Upper lobe of left lung (tissue), 6 donors: Measurements from ENCODE around the gene CGREF1. TPM values are rescaled to one million over a fixed set of nuclear protein-coding genes. Genes with fewer than 3 reads are reported as not detected.

Source experiments
- ATAC-seq, 2 donors: fragments of 200-7000 bp; cut with Tn5 transposase; one replicate each; pipeline ENCODE4 v1.9.1; 2022; ENCODE audit warnings: mild to moderate bottlenecking in 2 of 2, moderate library complexity in 2 of 2; ENCODE audit not compliant: low FRiP score in 2 of 2
- DNase-seq, 2 donors: peaks; one replicate each; pipeline ENCODE4 v3.0.0-alpha.2; 2019 to 2020
- H3K27ac ChIP-seq, 4 donors: fragments of 200-600 bp; sonication (generic); one replicate each; pipeline ENCODE4 v1.5.1; 2016 to 2019
- H3K27me3 ChIP-seq, 4 donors: fragments of 200-600 bp; sonication (generic); one replicate each; pipeline ENCODE4 v1.5.1; 2017 to 2019
- H3K36me3 ChIP-seq, 4 donors: fragments of 200-600 bp; sonication (generic); one replicate each; pipeline ENCODE4 v1.5.1; 2016 to 2019
- H3K4me1 ChIP-seq, 4 donors: fragments of 200-600 bp; sonication (generic); one replicate each; pipeline ENCODE4 v1.5.1; 2018 to 2019
- H3K4me3 ChIP-seq, 4 donors: fragments of 200-600 bp; sonication (generic); one replicate each; pipeline ENCODE4 v1.5.1; 2017 to 2019; ENCODE audit warnings: mild to moderate bottlenecking in 2 of 4, moderate library complexity in 1 of 4
- H3K9me3 ChIP-seq, 4 donors: fragments of 200-600 bp; sonication (generic); one replicate each; pipeline ENCODE4 v1.5.1; 2018 to 2019
- EP300 ChIP-seq, 4 donors: sonication (generic); formaldehyde crosslinking; IDR thresholded peaks; one replicate each; pipeline ENCODE4 v1.5.1; 2017; ENCODE audit warnings: antibody characterized with exemption in 4 of 4, control low read depth in 2 of 4
- POLR2A ChIP-seq, 4 donors: fragments of 450-650 bp; IDR thresholded peaks; one replicate each; pipeline ENCODE4 v1.5.1; 2016 to 2017; ENCODE audit warnings: antibody characterized with exemption in 4 of 4, mild to moderate bottlenecking in 2 of 4
- POLR2AphosphoS5 ChIP-seq, 2 donors: sonication (generic); formaldehyde crosslinking; IDR thresholded peaks; one replicate each; pipeline ENCODE4 v1.5.1; 2017; ENCODE audit warnings: antibody characterized with exemption in 2 of 2
- WGBS, 2 donors: methylation state at CpG; one replicate each; pipeline ENCODE4 v1.1.5; 2017 to 2018; 5-methylcytosine and 5-hydroxymethylcytosine counted together
- total RNA-seq, 6 donors: library from RNA; depleted of rRNA in 4 of 6; stranded (reverse); fragments of >200 nt in 4 of 6; gene quantifications; one replicate each; pipeline versions ENCODE4 v1.1.0 to v1.2.1, GENCODE V29; 2016 to 2021
- TF ChIP-seq, protein P1 (sequence below), 6 experiments: fragments of 450-650 bp in 4 of 6; fragments of 200-600 bp in 2 of 6; sonication (generic) in 2 of 6; IDR thresholded peaks; one replicate each; pipeline ENCODE4 v1.5.1; 2016 to 2019; ENCODE audit warnings: antibody characterized with exemption in 6 of 6
- donor health status: DM: no; HTN: no; CAD: no; lungs with moderate emphysema.
- donor health status: DM: no; HTN: yes; CAD: no; lungs with severe emphysema.

Gene CGREF1
- total RNA-seq, 6 donors from 2014 or later = 0.79 to 1.2 (median 1.0) TPM; not detected in 3

DNA sequence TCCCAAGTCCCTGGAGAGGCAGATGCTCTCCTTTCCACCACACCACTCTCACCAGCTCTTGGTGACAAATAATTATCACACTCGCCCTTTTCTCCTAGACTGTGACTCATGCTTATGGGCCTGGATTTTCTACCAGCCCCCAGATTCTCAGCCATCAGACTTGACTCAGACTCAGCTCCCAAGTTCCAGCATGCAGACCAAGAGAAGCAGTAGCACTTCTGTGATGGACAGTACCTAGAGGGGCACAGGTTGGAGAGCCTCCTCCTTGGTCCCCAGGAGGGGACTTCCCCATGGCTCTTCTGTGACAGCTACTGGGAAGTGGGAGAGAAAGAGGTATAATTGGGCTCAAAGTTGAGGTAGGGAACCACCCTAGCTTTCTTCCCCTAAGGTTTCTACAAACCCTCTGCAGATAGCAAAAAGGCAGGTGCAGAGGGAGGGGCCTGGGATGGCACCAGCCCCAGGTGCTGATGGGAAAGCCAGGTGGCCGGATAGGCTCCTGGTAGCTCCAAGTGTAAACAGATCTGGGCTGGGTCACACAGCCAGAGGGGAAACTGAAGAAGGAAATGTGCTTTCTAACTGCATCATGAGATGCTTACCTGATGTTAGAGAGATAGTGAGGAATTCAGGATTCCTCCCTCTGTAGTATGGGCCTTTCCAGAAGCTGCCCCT lies 34.0 kb upstream of the CGREF1 start:
- Histone ChIP-seq H3K4me1 (no peaks in the 10 kb centered on the region), H3K4me3 (no peak overlapping the region), H3K9me3 (no peaks in the 10 kb centered on the region), H3K27me3 (no peaks in the 10 kb centered on the region), H3K36me3 (no peaks in the 10 kb centered on the region), H3K27ac (no peak overlapping the region)
- WGBS, 2 donors = 79 to 80% methylated on average over 2 of the region's 2 CpGs
- DNase-seq = no peak
- TF ChIP-seq EP300 (IDR thresholded peaks at IDR 0.05) (no peak), POLR2A (IDR thresholded peaks at IDR 0.05) (no peak), POLR2AphosphoS5 (IDR thresholded peaks at IDR 0.05) (no peak)
- TF ChIP-seq, protein P1, sequence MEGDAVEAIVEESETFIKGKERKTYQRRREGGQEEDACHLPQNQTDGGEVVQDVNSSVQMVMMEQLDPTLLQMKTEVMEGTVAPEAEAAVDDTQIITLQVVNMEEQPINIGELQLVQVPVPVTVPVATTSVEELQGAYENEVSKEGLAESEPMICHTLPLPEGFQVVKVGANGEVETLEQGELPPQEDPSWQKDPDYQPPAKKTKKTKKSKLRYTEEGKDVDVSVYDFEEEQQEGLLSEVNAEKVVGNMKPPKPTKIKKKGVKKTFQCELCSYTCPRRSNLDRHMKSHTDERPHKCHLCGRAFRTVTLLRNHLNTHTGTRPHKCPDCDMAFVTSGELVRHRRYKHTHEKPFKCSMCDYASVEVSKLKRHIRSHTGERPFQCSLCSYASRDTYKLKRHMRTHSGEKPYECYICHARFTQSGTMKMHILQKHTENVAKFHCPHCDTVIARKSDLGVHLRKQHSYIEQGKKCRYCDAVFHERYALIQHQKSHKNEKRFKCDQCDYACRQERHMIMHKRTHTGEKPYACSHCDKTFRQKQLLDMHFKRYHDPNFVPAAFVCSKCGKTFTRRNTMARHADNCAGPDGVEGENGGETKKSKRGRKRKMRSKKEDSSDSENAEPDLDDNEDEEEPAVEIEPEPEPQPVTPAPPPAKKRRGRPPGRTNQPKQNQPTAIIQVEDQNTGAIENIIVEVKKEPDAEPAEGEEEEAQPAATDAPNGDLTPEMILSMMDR (IDR thresholded peaks at IDR 0.05) = no peak
- no peak for ATAC-seq

DNA sequence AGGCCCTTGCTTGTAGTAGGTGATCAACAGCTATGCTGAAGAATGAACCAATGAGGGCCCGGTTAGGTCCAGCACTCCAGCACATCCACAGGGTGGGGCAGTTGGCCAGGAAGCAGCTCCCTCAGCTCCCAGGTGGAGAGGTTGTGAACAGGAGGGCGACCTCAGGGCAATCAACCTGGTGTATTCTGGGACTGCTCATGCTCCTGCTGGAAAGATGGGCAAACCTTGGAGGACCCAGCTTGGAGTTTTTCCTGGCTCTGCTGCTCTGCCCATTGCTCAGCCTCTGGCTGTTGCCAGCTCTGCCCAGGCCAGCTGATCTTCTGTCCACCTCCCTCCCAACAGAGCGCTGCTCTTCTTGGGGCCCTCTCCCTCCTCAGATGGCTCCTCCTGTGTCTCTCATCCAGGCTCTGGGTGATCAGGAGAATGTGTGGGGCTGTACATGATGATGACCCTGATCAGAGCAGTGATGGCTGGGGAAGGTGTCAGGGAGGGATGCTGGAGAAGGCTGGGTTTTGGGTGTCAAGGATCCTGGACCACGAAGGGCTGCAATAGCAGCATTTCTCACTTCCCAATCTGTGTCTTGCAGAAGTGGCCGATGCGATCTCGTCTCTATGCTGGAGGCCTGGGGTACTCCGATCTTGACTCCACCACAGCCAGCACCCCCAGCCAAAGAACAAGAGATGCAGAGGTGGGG lies 33.3 kb upstream of the CGREF1 start:
- H3K36me3 ChIP-seq = no peaks in the 10 kb centered on the region
- DNase-seq = no peak
- H3K4me3 ChIP-seq = no peak overlapping the region
- WGBS, 2 donors = 74 to 88% methylated on average over 8 of the region's 8 CpGs
- no peaks in the 10 kb centered on the region for H3K27me3 ChIP-seq
- H3K4me1 ChIP-seq = no peaks in the 10 kb centered on the region
- no peak for TF ChIP-seq POLR2A (IDR thresholded peaks at IDR 0.05)
- TF ChIP-seq, protein P1 (IDR thresholded peaks at IDR 0.05) = no peak
- no peak for TF ChIP-seq POLR2AphosphoS5 (IDR thresholded peaks at IDR 0.05)
- TF ChIP-seq EP300 (IDR thresholded peaks at IDR 0.05) = no peak
- no peaks in the 10 kb centered on the region for H3K9me3 ChIP-seq
- H3K27ac ChIP-seq = no peak overlapping the region
- ATAC-seq = no peak

DNA sequence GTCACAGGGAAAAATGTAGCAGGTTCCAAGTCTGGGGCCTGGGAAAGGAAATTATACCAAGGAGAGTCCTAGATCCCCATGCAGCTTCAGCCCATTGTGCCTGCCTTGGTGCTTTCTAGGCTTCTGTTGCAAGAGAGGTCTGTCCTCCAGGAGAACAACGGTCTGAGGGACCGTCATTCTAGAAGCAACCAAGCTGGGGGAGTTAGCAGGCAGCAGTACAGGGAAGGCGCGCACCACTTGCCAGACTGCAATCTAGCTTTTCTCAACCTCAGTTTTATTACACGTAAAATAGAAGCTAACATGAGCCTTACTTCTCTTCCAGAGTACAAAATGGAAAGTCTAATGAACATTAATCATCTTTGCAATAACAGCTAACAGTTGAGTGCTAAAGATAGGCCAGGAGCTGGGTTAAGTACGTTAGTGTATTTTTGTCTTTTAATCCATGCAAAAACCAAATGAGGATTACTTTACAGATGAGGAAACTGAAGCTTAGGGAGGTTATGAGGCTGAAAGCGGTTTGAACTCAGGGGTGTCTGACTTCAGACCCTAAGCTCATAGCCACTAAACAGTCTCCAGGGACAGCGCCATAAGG lies 31.8 kb upstream of the CGREF1 start:
- no peaks in the 10 kb centered on the region for H3K9me3 ChIP-seq
- no peak overlapping the region for H3K27ac ChIP-seq
- H3K27me3 ChIP-seq = no peaks in the 10 kb centered on the region
- WGBS, 2 donors = 87 to 90% methylated on average over 8 of the region's 8 CpGs
- no peaks in the 10 kb centered on the region for H3K4me1 ChIP-seq
- ATAC-seq (no peak), DNase-seq (no peak)
- no peak for TF ChIP-seq POLR2A (IDR thresholded peaks at IDR 0.05)
- TF ChIP-seq POLR2AphosphoS5 (IDR thresholded peaks at IDR 0.05) = no peak
- TF ChIP-seq, protein P1 (IDR thresholded peaks at IDR 0.05) = no peak
- no peak for TF ChIP-seq EP300 (IDR thresholded peaks at IDR 0.05)
- no peak overlapping the region for H3K4me3 ChIP-seq
- no peaks in the 10 kb centered on the region for H3K36me3 ChIP-seq

DNA sequence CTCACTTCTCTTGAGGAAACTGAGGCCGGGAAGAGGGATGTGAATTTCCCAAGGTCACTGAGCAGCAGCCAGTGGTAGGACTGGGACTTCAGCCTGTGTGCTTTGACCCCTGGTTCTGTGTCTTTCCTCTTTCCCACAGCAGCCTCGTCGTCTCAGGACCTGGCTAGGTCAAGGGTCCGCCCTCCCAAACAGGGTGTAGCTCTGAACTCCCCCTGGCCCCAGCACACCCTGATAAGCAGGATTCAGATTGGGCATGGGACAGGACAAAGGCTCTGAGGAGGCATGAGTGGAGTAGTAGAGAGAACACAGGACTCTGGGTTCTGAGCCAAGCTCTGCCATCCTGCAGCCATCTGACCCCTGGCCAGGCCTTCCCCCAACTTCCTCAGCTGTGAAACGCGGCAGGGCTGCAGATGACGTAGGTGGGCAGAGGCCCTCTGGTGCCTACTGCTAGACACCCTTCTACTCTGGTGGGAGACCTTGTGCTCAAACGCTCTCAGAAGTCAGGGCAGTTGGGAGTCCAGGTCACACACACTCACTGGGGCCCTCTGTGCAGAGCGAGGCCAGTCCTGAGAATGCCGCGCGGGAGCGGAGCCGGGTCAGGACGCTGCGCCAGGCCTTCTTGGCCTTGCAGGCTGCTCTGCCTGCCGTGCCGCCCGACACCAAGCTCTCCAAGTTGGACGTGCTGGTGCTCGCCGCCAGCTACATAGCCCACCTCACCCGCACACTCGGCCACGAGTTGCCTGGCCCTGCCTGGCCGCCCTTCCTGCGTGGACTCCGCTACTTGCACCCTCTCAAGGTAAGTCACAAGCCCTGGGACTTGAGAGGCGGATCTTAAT lies 30.9 kb upstream of the CGREF1 start:
- Histone ChIP-seq H3K4me1 (no peaks in the 10 kb centered on the region), H3K27me3 (no peaks in the 10 kb centered on the region), H3K27ac (no peak overlapping the region), H3K36me3 (no peaks in the 10 kb centered on the region), H3K9me3 (no peaks in the 10 kb centered on the region), H3K4me3 (no peak overlapping the region)
- ATAC-seq (peak in 1 of 2 donors; percentile 13), DNase-seq (peak in 1 of 2 donors; percentile 80)
- TF ChIP-seq POLR2AphosphoS5 (IDR thresholded peaks at IDR 0.05) = no peak
- no peak for TF ChIP-seq EP300 (IDR thresholded peaks at IDR 0.05)
- TF ChIP-seq, protein P1 (IDR thresholded peaks at IDR 0.05) = no peak
- TF ChIP-seq POLR2A (IDR thresholded peaks at IDR 0.05) = no peak
- WGBS, 2 donors = 89% methylated on average over 7 to 29 of the region's 29 CpGs
